Measurements from ENCODE around the gene NDST3.

Gene NDST3

DNA sequence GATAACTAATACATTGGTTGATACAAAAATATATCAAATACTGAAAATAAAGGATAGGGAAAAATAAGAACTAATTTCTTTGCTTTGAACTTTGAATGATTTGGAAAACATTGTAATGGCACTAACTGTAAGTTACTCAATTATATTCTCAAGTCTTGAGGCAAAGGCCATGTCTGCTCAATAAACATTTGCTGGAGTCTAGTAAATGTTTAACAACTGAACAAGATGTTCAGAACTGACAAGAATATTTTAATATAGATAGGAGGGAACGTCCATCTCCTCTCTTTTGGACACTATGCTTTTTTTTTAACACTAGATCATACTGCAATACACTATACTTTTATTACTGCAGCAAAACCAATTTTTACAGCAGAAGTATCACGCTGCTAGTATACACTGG lies 242.3 kb downstream of the NDST3 start:
- DNase-seq (ENCODE audit: low read depth) = no peak
- H3K4me3 ChIP-seq (ENCODE audit: low read depth, low read length) = no peak overlapping the region
- TF ChIP-seq POLR2A (IDR thresholded peaks at IDR 0.05; ENCODE audit: extremely low read depth, insufficient read length) = no peak
- TF ChIP-seq, protein P1, sequence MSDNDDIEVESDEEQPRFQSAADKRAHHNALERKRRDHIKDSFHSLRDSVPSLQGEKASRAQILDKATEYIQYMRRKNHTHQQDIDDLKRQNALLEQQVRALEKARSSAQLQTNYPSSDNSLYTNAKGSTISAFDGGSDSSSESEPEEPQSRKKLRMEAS (IDR thresholded peaks at IDR 0.05; ENCODE audit: low read depth, low read length) = no peak
- TF ChIP-seq, protein P2, sequence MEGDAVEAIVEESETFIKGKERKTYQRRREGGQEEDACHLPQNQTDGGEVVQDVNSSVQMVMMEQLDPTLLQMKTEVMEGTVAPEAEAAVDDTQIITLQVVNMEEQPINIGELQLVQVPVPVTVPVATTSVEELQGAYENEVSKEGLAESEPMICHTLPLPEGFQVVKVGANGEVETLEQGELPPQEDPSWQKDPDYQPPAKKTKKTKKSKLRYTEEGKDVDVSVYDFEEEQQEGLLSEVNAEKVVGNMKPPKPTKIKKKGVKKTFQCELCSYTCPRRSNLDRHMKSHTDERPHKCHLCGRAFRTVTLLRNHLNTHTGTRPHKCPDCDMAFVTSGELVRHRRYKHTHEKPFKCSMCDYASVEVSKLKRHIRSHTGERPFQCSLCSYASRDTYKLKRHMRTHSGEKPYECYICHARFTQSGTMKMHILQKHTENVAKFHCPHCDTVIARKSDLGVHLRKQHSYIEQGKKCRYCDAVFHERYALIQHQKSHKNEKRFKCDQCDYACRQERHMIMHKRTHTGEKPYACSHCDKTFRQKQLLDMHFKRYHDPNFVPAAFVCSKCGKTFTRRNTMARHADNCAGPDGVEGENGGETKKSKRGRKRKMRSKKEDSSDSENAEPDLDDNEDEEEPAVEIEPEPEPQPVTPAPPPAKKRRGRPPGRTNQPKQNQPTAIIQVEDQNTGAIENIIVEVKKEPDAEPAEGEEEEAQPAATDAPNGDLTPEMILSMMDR (IDR thresholded peaks at IDR 0.05; ENCODE audit: low read depth, low read length) = no peak
- TF ChIP-seq MYC (IDR thresholded peaks at IDR 0.05; ENCODE audit: low read depth, low read length) = no peak

DNA sequence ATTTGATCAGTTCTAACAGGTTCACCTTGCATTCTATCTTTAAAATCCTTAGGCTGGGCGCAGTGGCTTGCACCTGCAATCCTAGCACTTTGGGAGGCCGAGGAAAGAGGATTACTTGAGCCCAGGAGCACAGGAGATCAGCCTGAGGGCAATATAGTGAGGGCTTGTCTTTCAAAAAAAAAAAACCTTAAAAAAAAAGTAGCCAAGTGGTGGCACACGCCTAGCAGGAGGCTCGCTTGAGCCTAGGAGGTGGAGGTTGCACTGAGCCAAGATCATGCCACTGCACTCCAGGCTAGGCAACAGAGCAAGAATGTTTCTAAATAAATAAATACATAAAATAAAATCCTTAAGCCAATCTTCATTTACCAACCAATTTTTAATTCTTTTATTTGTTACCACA lies 243.0 kb downstream of the NDST3 start:
- DNase-seq (ENCODE audit: low read depth) = no peak
- TF ChIP-seq MYC (IDR thresholded peaks at IDR 0.05; ENCODE audit: low read depth, low read length) = no peak
- TF ChIP-seq, protein P2 (IDR thresholded peaks at IDR 0.05; ENCODE audit: low read depth, low read length) = no peak
- TF ChIP-seq, protein P1 (IDR thresholded peaks at IDR 0.05; ENCODE audit: low read depth, low read length) = no peak
- no peak for TF ChIP-seq POLR2A (IDR thresholded peaks at IDR 0.05; ENCODE audit: extremely low read depth, insufficient read length)
- H3K4me3 ChIP-seq (ENCODE audit: low read depth, low read length) = peak overlapping the region; percentile 91

DNA sequence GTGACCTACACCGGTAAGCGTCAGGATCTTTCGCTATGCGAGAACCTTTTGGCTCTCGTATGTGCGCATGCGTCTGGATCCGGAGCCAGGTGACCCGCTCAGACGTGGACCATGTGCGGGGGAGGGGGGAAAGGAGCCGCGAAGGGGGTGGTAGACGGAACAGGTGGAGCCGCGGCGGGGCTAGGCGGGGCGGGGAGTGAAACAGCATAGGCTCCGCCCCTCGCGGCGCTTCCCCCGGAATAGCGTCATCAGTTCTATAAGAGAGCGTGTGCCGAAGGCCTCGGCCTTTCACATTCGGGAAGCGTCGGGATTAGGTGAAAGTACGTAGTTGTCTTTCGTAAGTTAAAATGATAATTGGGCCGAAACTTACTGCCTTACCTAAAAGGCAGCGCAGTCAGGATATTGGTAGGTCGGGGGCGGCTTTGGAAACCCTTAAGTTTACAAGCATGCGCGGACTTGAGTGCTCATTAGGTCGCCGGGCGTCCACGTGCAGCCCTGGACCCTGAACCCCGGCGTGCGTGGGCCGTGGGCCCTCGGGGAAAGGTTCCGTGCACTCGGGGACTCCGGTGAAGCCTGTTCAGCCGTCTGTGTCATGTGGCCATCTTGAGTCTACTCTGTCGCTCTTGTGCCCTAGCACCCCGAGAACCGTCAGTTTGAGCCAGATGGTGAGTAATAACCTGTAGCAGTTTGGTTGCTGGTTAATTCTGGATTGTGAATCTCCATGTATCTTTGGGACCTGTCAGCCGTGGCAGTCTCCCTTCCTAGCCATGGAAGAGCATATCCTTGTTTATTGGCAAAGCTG lies 244.4 kb downstream of the NDST3 start:
- peak overlapping the region; percentile 91 for H3K4me3 ChIP-seq (ENCODE audit: low read depth, low read length)
- peak; percentile 95 for DNase-seq (ENCODE audit: low read depth)
- TF ChIP-seq, protein P2 (IDR thresholded peaks at IDR 0.05; ENCODE audit: low read depth, low read length) = no peak
- TF ChIP-seq POLR2A (IDR thresholded peaks at IDR 0.05; ENCODE audit: extremely low read depth, insufficient read length) = peak; percentile 98
- peak; percentile 95 for TF ChIP-seq MYC (IDR thresholded peaks at IDR 0.05; ENCODE audit: low read depth, low read length)
- TF ChIP-seq, protein P1 (IDR thresholded peaks at IDR 0.05; ENCODE audit: low read depth, low read length) = peak; percentile 97

DNA sequence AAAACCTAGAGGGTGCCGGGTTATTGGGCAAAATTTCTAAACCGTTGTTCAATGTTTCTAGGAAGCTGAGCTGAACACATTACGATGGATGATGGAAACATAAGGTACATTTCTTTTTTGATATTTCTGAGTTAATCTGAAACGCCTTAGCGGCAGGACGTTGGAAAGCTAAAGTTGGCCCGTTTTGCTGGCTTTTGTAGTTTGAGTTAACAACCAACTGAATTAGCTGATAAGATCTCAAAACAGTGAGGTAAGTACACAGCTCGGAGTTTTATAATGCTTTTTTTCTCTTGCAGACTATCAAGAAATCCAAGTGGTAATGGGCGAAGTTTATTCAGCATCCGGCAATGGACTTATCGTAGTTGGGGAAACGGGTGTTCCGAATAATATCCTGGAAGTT lies 245.0 kb downstream of the NDST3 start:
- DNase-seq (ENCODE audit: low read depth) = peak; percentile 18
- peak overlapping the region; percentile 91 for H3K4me3 ChIP-seq (ENCODE audit: low read depth, low read length)
- TF ChIP-seq, protein P2 (IDR thresholded peaks at IDR 0.05; ENCODE audit: low read depth, low read length) = no peak
- TF ChIP-seq MYC (IDR thresholded peaks at IDR 0.05; ENCODE audit: low read depth, low read length) = no peak
- TF ChIP-seq, protein P1 (IDR thresholded peaks at IDR 0.05; ENCODE audit: low read depth, low read length) = 0 out of 2 replicates have a peak, but pooled peaks have one; percentile 1

DNA sequence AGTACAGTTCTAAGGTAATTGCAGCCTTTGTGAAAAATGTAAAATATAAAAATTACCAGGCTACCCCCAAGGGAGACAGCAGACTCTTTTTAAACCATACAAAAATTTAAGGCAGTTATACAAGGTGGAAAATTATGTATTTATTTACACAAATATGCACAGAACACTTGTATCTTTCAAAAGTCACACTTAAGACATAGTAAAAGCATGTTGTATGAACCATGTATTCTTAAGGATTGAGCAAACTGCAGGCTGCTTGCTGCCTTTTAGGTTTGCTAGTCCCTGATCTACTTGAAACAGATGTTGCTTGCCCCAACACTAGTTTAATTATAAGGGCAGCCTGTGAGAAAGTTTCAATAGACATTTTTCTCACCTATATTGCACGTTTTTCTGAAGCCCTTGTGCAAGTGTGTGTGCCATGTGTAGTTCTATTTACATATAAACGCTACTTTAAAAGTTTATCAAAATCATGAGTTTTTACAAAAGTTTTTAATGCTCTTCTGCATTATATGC lies 245.7 kb downstream of the NDST3 start:
- TF ChIP-seq, protein P1 (IDR thresholded peaks at IDR 0.05; ENCODE audit: low read depth, low read length) = no peak
- TF ChIP-seq MYC (IDR thresholded peaks at IDR 0.05; ENCODE audit: low read depth, low read length) (no peak), POLR2A (IDR thresholded peaks at IDR 0.05; ENCODE audit: extremely low read depth, insufficient read length) (no peak)
- TF ChIP-seq, protein P2 (IDR thresholded peaks at IDR 0.05; ENCODE audit: low read depth, low read length) = no peak
- peak; percentile 39 for DNase-seq (ENCODE audit: low read depth)
- peak overlapping the region; percentile 91 for H3K4me3 ChIP-seq (ENCODE audit: low read depth, low read length)

All from NB4 (cell line).